Heart left ventricle (tissue), 16 donors: ENCODE results near the gene ZBTB39. TPM values are rescaled to one million over a fixed set of nuclear protein-coding genes. Genes with fewer than 3 reads are reported as not detected.
A peak's percentile ranks its signal among the peaks of the same experiment; 100 is the strongest.

Experiments
- ATAC-seq, 4 donors: fragments of 200-7000 bp; cut with Tn5 transposase; one replicate each; pipeline ENCODE4 v1.9.1; 2020 to 2022; ENCODE audit warnings: moderate library complexity in 4 of 4, mild to moderate bottlenecking in 3 of 4, moderate number of reproducible peaks in 1 of 4
- DNase-seq, 5 donors: peaks; one replicate each; pipeline ENCODE4 v3.0.0-alpha.2; 2020
- H3K27ac ChIP-seq, 12 donors: fragments of 200-600 bp; sonication (generic) in 4 of 12; one replicate each; pipeline versions ENCODE4 v1.5.0 to v1.8.0; 2016 to 2022; ENCODE audit warnings: mild to moderate bottlenecking in 2 of 12
- H3K27me3 ChIP-seq, 9 donors: fragments of 200-600 bp; sonication (generic) in 2 of 9; one replicate each; pipeline versions ENCODE4 v1.5.1 to v1.8.0; 2016 to 2022; ENCODE audit warnings: mild to moderate bottlenecking in 3 of 9
- H3K36me3 ChIP-seq, 9 donors: fragments of 200-600 bp; sonication (generic) in 2 of 9; one replicate each; pipeline versions ENCODE4 v1.5.0 to v1.8.0; 2018 to 2022; ENCODE audit warnings: mild to moderate bottlenecking in 2 of 9
- H3K4me1 ChIP-seq, 12 donors: fragments of 200-600 bp; sonication (generic) in 4 of 12; one replicate each; pipeline versions ENCODE4 v1.5.0 to v1.8.0; 2016 to 2022; ENCODE audit warnings: mild to moderate bottlenecking in 3 of 12
- H3K4me3 ChIP-seq, 12 donors: fragments of 200-600 bp; sonication (generic) in 4 of 12; one replicate each; pipeline versions ENCODE4 v1.5.0 to v1.8.0; 2017 to 2022; ENCODE audit warnings: mild to moderate bottlenecking in 9 of 12, moderate library complexity in 4 of 12
- H3K9me3 ChIP-seq, 12 donors: fragments of 200-600 bp; sonication (generic) in 4 of 12; one replicate each; pipeline versions ENCODE4 v1.5.0 to v1.8.0; 2016 to 2022; ENCODE audit warnings: mild to moderate bottlenecking in 1 of 12
- POLR2A ChIP-seq, 2 donors: fragments of 450-650 bp; IDR thresholded peaks; one replicate each; pipeline ENCODE4 v1.6.1; 2017; ENCODE audit warnings: antibody characterized with exemption in 2 of 2, mild to moderate bottlenecking in 2 of 2, moderate library complexity in 2 of 2
- WGBS, 4 donors: extraction: QIAGEN DNeasy Blood & Tissue Kit in 2 of 4; methylation state at CpG; one replicate each; pipeline versions ENCODE4 v1.1.5 to v1.1.7; 2013 to 2018; 5-methylcytosine and 5-hydroxymethylcytosine counted together
- intact Hi-C, 10 donors: fragments of 100-400 bp; cut with DNase I; formaldehyde crosslinking; loops; one replicate each; pipeline versions ENCODE4 v1.11.1 to v1.14.2; 2022
- polyA plus RNA-seq, 2 donors: library from polyadenylated mRNA; stranded (reverse); fragments of 200-250 nt; gene quantifications; one replicate each; pipeline ENCODE4 v1.2.3, GENCODE V29; 2013
- total RNA-seq, 9 donors: library from RNA; depleted of rRNA in 2 of 9; stranded (reverse); fragments of >200 nt in 2 of 9; fragmentation: NEBNext Ultra II Directional in 3 of 9; extraction: Animal tissue kit (Norgen Biotek cat#: 25700) in 3 of 9; gene quantifications; one replicate each; pipeline versions ENCODE4 v1.1.0 to v1.2.4, GENCODE V29; 2016 to 2023
- TF ChIP-seq, protein P1 (sequence below), 12 donors: fragments of 200-600 bp; sonication (generic) in 4 of 12; IDR thresholded peaks; one replicate each; pipeline versions ENCODE4 v1.5.0 to v1.8.0; 2018 to 2022; ENCODE audit warnings: antibody characterized with exemption in 12 of 12, mild to moderate bottlenecking in 5 of 12
- donor health status: ischemic (EF 13 %, LVEDD 7.1; RV severe dilation, severe dysfunction).
- donor health status: healthy with polysubstance abuse.
- donor health status: DM: no; HTN: yes; CAD: no.
- donor health status: DM: no; HTN: no; CAD: no.
- donor health status: ischemic (EF 25% LVEDD 6.9; RV normal size, moderate dysfunction).
- donor health status: ischemic (EF 25% LVEDD 5.7; RV mildly dilated, moderate dysfunction).
- donor health status: healthy.
- donor health status: DM: yes; HTN: yes; CAD: no.
- donor health status: ischemic (EF 35%, LVEDD 5.7; RV mildly dilated, moderate dysfunction).
- donor health status: nonischemic (EF 11% LVEDD 7.7; RV severe dilation, severe dysfunction).
- donor health status: DM: yes; HTN: yes; CAD: no.
- donor health status: PGD.
- donor health status: ischemic (EF 29% LVEDD 5.4; RV normal size, mild dysfunction).
- donor health status: nonischemic (EF 23%, LVEDD 6.1; RV moderate dilation, normal function).

Gene ZBTB39
- total and polyA plus RNA-seq, 11 donors: 1.5 to 4.5 (median 3.3) TPM

DNA sequence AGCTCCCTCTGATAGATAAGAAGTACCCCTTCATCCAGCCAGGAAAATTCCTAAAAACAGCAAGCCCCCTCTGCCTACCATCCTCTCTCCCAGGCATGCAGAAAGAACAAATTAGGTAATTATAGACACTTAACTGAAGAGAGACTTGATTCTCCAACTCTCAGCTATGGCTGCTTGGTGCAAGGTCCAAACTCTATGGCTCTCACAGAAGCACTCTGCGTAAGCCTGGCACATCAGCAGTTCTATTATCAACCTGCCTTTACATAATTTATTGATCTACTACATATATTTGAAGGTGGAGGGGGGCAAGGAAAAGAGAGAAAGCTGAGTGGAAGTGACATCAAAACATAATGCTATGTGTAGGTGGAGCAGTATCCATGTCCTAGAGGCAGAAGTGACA, 44.7 kb upstream of the ZBTB39 start:
- no peaks in the 10 kb centered on the region for H3K36me3 ChIP-seq

DNA sequence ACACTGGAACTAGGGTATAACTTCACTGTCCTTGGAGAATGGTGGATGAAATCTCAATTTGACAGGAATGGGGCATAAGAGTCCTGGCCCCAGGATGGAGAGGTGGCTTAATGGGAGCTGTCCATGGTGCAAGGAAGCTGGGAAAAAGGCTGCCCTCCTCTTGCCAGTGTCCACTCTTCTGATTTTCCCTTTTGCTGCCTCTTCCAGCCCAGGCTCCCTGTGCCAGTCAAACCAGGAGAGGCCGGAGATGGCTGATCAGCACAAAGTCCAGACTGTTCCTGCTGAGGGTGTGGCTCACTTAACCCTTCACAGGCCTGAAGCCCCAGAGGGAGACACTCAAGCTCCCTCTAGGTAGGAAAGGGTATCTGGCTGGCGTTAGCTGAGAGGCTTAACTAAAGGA, 43.5 kb upstream of the ZBTB39 start, which contains the start of gene MYO1A:
MYO1A (minus strand) TSS at position 240 of the 400 bp plus-strand sequence. CDS start 1,806 bp downstream, outside the sequence.
- TF ChIP-seq, protein P1, sequence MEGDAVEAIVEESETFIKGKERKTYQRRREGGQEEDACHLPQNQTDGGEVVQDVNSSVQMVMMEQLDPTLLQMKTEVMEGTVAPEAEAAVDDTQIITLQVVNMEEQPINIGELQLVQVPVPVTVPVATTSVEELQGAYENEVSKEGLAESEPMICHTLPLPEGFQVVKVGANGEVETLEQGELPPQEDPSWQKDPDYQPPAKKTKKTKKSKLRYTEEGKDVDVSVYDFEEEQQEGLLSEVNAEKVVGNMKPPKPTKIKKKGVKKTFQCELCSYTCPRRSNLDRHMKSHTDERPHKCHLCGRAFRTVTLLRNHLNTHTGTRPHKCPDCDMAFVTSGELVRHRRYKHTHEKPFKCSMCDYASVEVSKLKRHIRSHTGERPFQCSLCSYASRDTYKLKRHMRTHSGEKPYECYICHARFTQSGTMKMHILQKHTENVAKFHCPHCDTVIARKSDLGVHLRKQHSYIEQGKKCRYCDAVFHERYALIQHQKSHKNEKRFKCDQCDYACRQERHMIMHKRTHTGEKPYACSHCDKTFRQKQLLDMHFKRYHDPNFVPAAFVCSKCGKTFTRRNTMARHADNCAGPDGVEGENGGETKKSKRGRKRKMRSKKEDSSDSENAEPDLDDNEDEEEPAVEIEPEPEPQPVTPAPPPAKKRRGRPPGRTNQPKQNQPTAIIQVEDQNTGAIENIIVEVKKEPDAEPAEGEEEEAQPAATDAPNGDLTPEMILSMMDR (IDR thresholded peaks at IDR 0.05): no peak
- no peak for TF ChIP-seq POLR2A (IDR thresholded peaks at IDR 0.05)
- intact Hi-C loops: no loop called here
- no peak within 1 kb of the TSS for H3K4me3 ChIP-seq
- H3K9me3 ChIP-seq: no peaks in the 10 kb centered on the region
- H3K27me3 ChIP-seq: peaks cover 0 to 10% (median 0%) of the 10 kb centered on the region in 9 donors
- WGBS, 4 donors: 29 to 36% (median 34%) methylated on average over 2 of the region's 2 CpGs
- ATAC-seq (peak in 1 of 4 donors; percentile 9), DNase-seq (no peak)
- H3K27ac ChIP-seq: no peak within 1 kb of the TSS
- H3K4me1 ChIP-seq: peaks cover 0 to 36% (median 0%) of the 10 kb centered on the region in 12 donors
- no peaks in the 10 kb centered on the region for H3K36me3 ChIP-seq

More for the DNA sequence above, 44.7 kb upstream of the ZBTB39 start:
- H3K4me3 ChIP-seq: no peak overlapping the region
- H3K4me1 ChIP-seq: peaks cover 0 to 40% (median 0%) of the 10 kb centered on the region in 12 donors
- no peak overlapping the region for H3K27ac ChIP-seq
- no peak for ATAC-seq
- peaks cover 0 to 7% (median 0%) of the 10 kb centered on the region in 9 donors for H3K27me3 ChIP-seq
- no peak for DNase-seq
- TF ChIP-seq, protein P1 (IDR thresholded peaks at IDR 0.05): no peak
- no peak for TF ChIP-seq POLR2A (IDR thresholded peaks at IDR 0.05)
- 91 to 100% (median 97%) methylated on average over 1 of the region's 1 CpG for WGBS, 4 donors
- H3K9me3 ChIP-seq: no peaks in the 10 kb centered on the region
- intact Hi-C loops: no loop called here

DNA sequence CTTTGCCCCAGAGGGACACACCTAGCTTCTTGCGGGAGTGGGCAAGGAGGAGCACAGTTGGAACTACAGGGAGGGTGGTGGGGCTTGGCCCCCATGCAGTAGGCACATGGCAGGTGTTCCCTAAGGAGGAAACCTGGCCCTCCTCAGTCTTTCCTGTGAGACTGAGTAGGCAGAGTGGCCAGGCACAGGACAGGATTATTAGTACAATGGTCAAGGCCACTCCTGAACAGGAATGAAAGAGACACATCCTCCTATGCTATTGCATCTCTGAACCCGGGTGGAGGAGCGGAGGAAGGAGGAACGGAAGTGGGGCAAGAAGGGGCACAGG, 42.7 kb upstream of the ZBTB39 start:
- DNase-seq: no peak
- no peak for ATAC-seq
- intact Hi-C loops: no loop called here
- TF ChIP-seq, protein P1 (IDR thresholded peaks at IDR 0.05): no peak
- no peak for TF ChIP-seq POLR2A (IDR thresholded peaks at IDR 0.05)
- H3K27ac ChIP-seq: no peak overlapping the region
- H3K36me3 ChIP-seq: no peaks in the 10 kb centered on the region
- peaks cover 0 to 36% (median 0%) of the 10 kb centered on the region in 12 donors for H3K4me1 ChIP-seq
- peaks cover 0 to 11% (median 0%) of the 10 kb centered on the region in 9 donors for H3K27me3 ChIP-seq
- 67 to 88% (median 74%) methylated on average over 4 of the region's 4 CpGs for whole genome bisulfite sequencing, 4 donors
- no peak overlapping the region for H3K4me3 ChIP-seq
- H3K9me3 ChIP-seq: no peaks in the 10 kb centered on the region

DNA sequence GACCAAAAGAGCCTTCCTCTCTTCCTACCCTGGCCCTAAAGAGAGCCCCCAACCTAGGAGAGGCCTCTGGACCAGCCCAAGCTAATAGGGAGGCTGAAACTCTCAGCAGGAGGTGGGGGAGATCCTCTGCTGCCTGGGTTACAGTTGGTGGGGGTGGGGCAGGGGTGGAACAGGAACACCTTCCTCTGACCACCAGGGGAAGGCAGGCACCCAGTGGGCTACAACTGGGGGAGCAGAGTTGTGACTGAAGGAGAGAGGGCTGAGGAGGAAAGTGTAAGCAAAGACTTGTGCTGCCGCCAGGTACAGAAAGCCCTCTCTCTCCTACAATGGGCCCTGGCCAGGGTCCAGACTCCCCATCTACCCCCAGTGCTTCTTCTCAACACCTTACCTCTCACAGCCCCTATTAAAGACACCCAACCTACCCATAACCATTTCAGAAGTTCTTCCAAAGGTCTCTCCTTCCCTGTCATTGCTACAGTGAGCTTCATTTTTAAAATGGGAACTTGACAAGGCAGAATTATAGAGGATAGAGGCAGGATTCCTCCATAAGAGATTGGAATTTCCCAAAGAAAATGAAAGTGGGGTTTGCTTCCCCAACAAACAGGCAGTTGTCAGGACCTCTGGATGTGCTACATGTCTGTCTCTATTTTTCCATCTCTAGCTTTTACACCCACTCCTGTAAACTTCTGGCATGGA, 42.2 kb upstream of the ZBTB39 start:
- intact Hi-C loops: no loop called here
- no peak for DNase-seq
- WGBS, 4 donors: 75 to 83% (median 77%) methylated on average over 1 of the region's 1 CpG

More for the DNA sequence above, 42.2 kb upstream of the ZBTB39 start:
- H3K4me1 ChIP-seq: peaks cover 0 to 36% (median 0%) of the 10 kb centered on the region in 12 donors
- no peak overlapping the region for H3K4me3 ChIP-seq
- no peak overlapping the region for H3K27ac ChIP-seq
- TF ChIP-seq, protein P1 (IDR thresholded peaks at IDR 0.05): no peak
- TF ChIP-seq POLR2A (IDR thresholded peaks at IDR 0.05): no peak
- no peaks in the 10 kb centered on the region for H3K9me3 ChIP-seq
- no peaks in the 10 kb centered on the region for H3K36me3 ChIP-seq
- no peak for ATAC-seq
- H3K27me3 ChIP-seq: peaks cover 0 to 16% (median 0%) of the 10 kb centered on the region in 9 donors
